Suprapubic skin (tissue), 4 donors: ENCODE measurements around the gene PODNL1. TPM values are rescaled to one million over a fixed set of nuclear protein-coding genes. Genes with fewer than 3 reads are reported as not detected.

Experiments used
- DNase-seq, 2 donors: peaks; one replicate each; pipeline ENCODE4 v3.0.0-alpha.2; 2019; ENCODE audit warnings: low spot score in 2 of 2
- H3K27ac ChIP-seq: fragments of 200-600 bp; sonication (generic); one replicate; pipeline ENCODE4 v1.5.1; 2019
- H3K27me3 ChIP-seq: fragments of 200-600 bp; sonication (generic); one replicate; pipeline ENCODE4 v1.5.1; 2019
- H3K36me3 ChIP-seq: fragments of 200-600 bp; sonication (generic); one replicate; pipeline ENCODE4 v1.5.1; 2019
- H3K4me1 ChIP-seq: fragments of 200-600 bp; sonication (generic); one replicate; pipeline ENCODE4 v1.5.1; 2019
- H3K4me3 ChIP-seq: fragments of 200-600 bp; sonication (generic); one replicate; pipeline ENCODE4 v1.5.1; 2019; ENCODE audit warnings: mild to moderate bottlenecking
- H3K9me3 ChIP-seq: fragments of 200-600 bp; sonication (generic); one replicate; pipeline ENCODE4 v1.5.1; 2019
- EP300 ChIP-seq: sonication (generic); formaldehyde crosslinking; IDR thresholded peaks from one replicate; pipeline ENCODE4 v1.6.1; 2017; ENCODE audit warnings: antibody characterized with exemption
- POLR2A ChIP-seq, 2 donors: fragments of 450-650 bp; IDR thresholded peaks; one replicate each; pipeline ENCODE4 v1.6.1; 2017; ENCODE audit warnings: antibody characterized with exemption in 2 of 2, mild to moderate bottlenecking in 2 of 2, moderate library complexity in 2 of 2
- POLR2AphosphoS5 ChIP-seq, 3 donors: sonication (generic); formaldehyde crosslinking; IDR thresholded peaks; one replicate each; pipeline ENCODE4 v1.6.1; 2017; ENCODE audit warnings: antibody characterized with exemption in 3 of 3
- WGBS: methylation state at CpG from one replicate; pipeline ENCODE4 v1.1.5; 2018; 5-methylcytosine and 5-hydroxymethylcytosine counted together
- total RNA-seq, 4 donors: library from RNA; depleted of rRNA; stranded (reverse); fragments of >200 nt; gene quantifications; one replicate each; pipeline ENCODE4 v1.1.0, GENCODE V29; 2016
- TF ChIP-seq, protein P1 (sequence below), 2 donors: fragments of 200-600 bp in 1 of 2; fragments of 450-650 bp in 1 of 2; sonication (generic) in 1 of 2; IDR thresholded peaks; one replicate each; pipeline ENCODE4 v1.5.1; 2016 to 2019; ENCODE audit warnings: antibody characterized with exemption in 2 of 2, mild to moderate bottlenecking in 1 of 2, moderate library complexity in 1 of 2

Gene PODNL1
- total RNA-seq, 4 donors from 2014 or later = 2.3 to 10.6 (median 5.7) TPM

GRCh38 chr19:13882419-13882795 is 55.8 kb downstream of the PODNL1 start:
- H3K27me3 ChIP-seq = no peaks in the 10 kb centered on the region
- peak overlapping the region; percentile 83 for H3K27ac ChIP-seq
- no peak overlapping the region for H3K4me3 ChIP-seq
- no peaks in the 10 kb centered on the region for H3K9me3 ChIP-seq
- 75% methylated on average over 5 of the region's 5 CpGs for WGBS
- TF ChIP-seq EP300 = no peak
- TF ChIP-seq, protein P1, sequence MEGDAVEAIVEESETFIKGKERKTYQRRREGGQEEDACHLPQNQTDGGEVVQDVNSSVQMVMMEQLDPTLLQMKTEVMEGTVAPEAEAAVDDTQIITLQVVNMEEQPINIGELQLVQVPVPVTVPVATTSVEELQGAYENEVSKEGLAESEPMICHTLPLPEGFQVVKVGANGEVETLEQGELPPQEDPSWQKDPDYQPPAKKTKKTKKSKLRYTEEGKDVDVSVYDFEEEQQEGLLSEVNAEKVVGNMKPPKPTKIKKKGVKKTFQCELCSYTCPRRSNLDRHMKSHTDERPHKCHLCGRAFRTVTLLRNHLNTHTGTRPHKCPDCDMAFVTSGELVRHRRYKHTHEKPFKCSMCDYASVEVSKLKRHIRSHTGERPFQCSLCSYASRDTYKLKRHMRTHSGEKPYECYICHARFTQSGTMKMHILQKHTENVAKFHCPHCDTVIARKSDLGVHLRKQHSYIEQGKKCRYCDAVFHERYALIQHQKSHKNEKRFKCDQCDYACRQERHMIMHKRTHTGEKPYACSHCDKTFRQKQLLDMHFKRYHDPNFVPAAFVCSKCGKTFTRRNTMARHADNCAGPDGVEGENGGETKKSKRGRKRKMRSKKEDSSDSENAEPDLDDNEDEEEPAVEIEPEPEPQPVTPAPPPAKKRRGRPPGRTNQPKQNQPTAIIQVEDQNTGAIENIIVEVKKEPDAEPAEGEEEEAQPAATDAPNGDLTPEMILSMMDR (IDR thresholded peaks at IDR 0.05) = no peak
- TF ChIP-seq POLR2A (IDR thresholded peaks at IDR 0.05) = no peak
- TF ChIP-seq POLR2AphosphoS5 (IDR thresholded peaks at IDR 0.05) = no peak
- peaks cover 78% of the 10 kb centered on the region for H3K4me1 ChIP-seq
- no peaks in the 10 kb centered on the region for H3K36me3 ChIP-seq
- peak in 1 of 2 donors; percentile 65 for DNase-seq

GRCh38 chr19:13881692-13882418 is 56.4 kb downstream of the PODNL1 start:
- peaks cover 72% of the 10 kb centered on the region for H3K4me1 ChIP-seq
- H3K9me3 ChIP-seq = no peaks in the 10 kb centered on the region
- H3K27ac ChIP-seq = peak overlapping the region; percentile 83
- DNase-seq = peak in 1 of 2 donors; percentile 71
- no peaks in the 10 kb centered on the region for H3K36me3 ChIP-seq
- H3K27me3 ChIP-seq = no peaks in the 10 kb centered on the region
- no peak overlapping the region for H3K4me3 ChIP-seq
- TF ChIP-seq POLR2AphosphoS5 (IDR thresholded peaks at IDR 0.05) (no peak), EP300 (no peak), POLR2A (IDR thresholded peaks at IDR 0.05) (no peak)
- TF ChIP-seq, protein P1 (IDR thresholded peaks at IDR 0.05) = no peak
- WGBS = 56% methylated on average over 10 of the region's 17 CpGs

DNA sequence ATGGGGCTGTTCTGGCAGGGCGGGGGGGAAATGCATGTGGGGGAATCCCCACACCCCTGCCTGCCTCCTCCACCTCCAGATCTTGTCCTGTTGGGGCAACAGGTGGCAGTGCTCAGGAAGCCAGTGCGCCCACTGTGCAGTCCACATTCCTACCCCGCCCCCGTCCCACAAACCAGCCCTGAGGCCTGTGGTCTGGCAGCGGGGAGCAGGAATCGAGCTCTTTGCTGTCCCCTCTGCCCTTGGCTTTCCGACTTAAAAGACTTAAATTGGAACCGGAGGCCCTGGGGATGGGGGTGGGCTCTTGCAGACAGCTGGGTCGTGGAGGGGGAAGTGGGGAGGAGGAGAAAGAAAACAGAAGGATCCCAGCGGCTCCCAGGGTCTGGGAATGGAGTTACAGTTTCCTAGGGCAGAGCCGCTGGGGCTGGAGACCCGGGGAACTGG is 56.9 kb downstream of the PODNL1 start:
- no peak for DNase-seq
- Histone ChIP-seq H3K4me1 (peaks cover 66% of the 10 kb centered on the region), H3K4me3 (no peak overlapping the region), H3K27me3 (no peaks in the 10 kb centered on the region), H3K27ac (peak overlapping the region; percentile 83), H3K36me3 (no peaks in the 10 kb centered on the region), H3K9me3 (no peaks in the 10 kb centered on the region)
- 57% methylated on average over 11 of the region's 12 CpGs for WGBS
- TF ChIP-seq, protein P1 (IDR thresholded peaks at IDR 0.05) = no peak
- no peak for TF ChIP-seq POLR2AphosphoS5 (IDR thresholded peaks at IDR 0.05)
- no peak for TF ChIP-seq POLR2A (IDR thresholded peaks at IDR 0.05)
- no peak for TF ChIP-seq EP300

Other genes with a start within 250 kb of the PODNL1 start
- gene MRI1, start 173.9 kb downstream of the PODNL1 start, total RNA-seq = 100 to 1,000 TPM in 1 of 4 donors, 10 to 100 TPM in 3; 51.5 to 122 (median 69.6) TPM
- 100 to 1,000 TPM in 3 of 4 donors, 10 to 100 TPM in 1; 84.2 to 150 (median 124) TPM for gene C19orf53, start 164.0 kb downstream of the PODNL1 start, total RNA-seq
- gene ZSWIM4, start 143.0 kb downstream of the PODNL1 start, total RNA-seq = 10 to 100 TPM; 11.4 to 19.5 (median 16.3) TPM
- not detected for gene NANOS3, start 61.3 kb downstream of the PODNL1 start, total RNA-seq
- 10 to 100 TPM in 2 of 4 donors, 1 to 10 TPM in 2; 7.6 to 23.0 (median 9.9) TPM for gene BRME1, start 32.3 kb downstream of the PODNL1 start, total RNA-seq
- 10 to 100 TPM; 48.0 to 94.9 (median 66.7) TPM for gene CC2D1A, start 32.2 kb downstream of the PODNL1 start, total RNA-seq
- gene DCAF15, start 14.1 kb upstream of the PODNL1 start, total RNA-seq = 10 to 100 TPM; 38.3 to 52.3 (median 46.2) TPM
- 10 to 100 TPM in 2 of 4 donors, 1 to 10 TPM in 2; 6.8 to 13.2 (median 10.1) TPM for gene RFX1, start 67.9 kb upstream of the PODNL1 start, total RNA-seq
- gene RLN3, start 89.7 kb upstream of the PODNL1 start, total RNA-seq = not detected
- gene IL27RA, start 93.3 kb upstream of the PODNL1 start, total RNA-seq = 1 to 10 TPM in 3 of 4 donors, under 1 TPM in 1; 0.76 to 2.5 (median 1.5) TPM
- gene PALM3, start 123.7 kb upstream of the PODNL1 start, total RNA-seq = not detected
- 10 to 100 TPM; 10.5 to 18.5 (median 15.9) TPM for gene MISP3, start 134.4 kb upstream of the PODNL1 start, total RNA-seq
- gene C19orf67, start 147.4 kb upstream of the PODNL1 start, total RNA-seq = not detected
- gene SAMD1, start 152.3 kb upstream of the PODNL1 start, total RNA-seq = 10 to 100 TPM; 22.4 to 34.9 (median 29.1) TPM
- 10 to 100 TPM; 22.1 to 42.6 (median 31.2) TPM for gene PRKACA, start 179.3 kb upstream of the PODNL1 start, total RNA-seq
- gene ASF1B, start 198.2 kb upstream of the PODNL1 start, total RNA-seq = 1 to 10 TPM; 3.4 to 8.8 (median 7.8) TPM